GM23338 (cell line): Measurements from ENCODE around the gene CCDC188. TPM values are rescaled to one million over a fixed set of nuclear protein-coding genes. Genes with fewer than 3 reads are reported as not detected.

Experiments
- ATAC-seq: fragments of 200-7000 bp; cut with Tn5 transposase; 3 replicates; pipeline ENCODE4 v1.9.1; 2020
- DNase-seq: peaks from one replicate; pipeline ENCODE4 v3.0.0-alpha.2; 2015; ENCODE audit warnings: low spot score
- H2AFZ ChIP-seq: fragments of 200-600 bp; sonication (generic); 2 replicates; pipeline ENCODE4 v1.8.0; 2016; ENCODE audit warnings: antibody characterized with exemption, mild to moderate bottlenecking, moderate library complexity
- H3F3A ChIP-seq: fragments of 200-600 bp; sonication (generic); replicated peaks from 2 replicates; pipeline ENCODE4 v1.8.0; 2017; ENCODE audit warnings: antibody characterized with exemption, mixed run types, low read depth
- H3K27ac ChIP-seq: fragments of 200-600 bp; sonication (generic); 2 replicates; pipeline ENCODE4 v1.6.1; 2016; ENCODE audit warnings: low read depth
- H3K27me3 ChIP-seq: fragments of 200-600 bp; sonication (generic); 2 replicates; pipeline ENCODE4 v1.8.0; 2016; ENCODE audit warnings: mild to moderate bottlenecking, mixed run types, moderate library complexity; ENCODE audit not compliant: insufficient read depth
- H3K36me3 ChIP-seq: fragments of 200-600 bp; sonication (generic); 2 replicates; pipeline ENCODE4 v1.8.0; 2016; ENCODE audit warnings: mild to moderate bottlenecking; ENCODE audit not compliant: insufficient read depth
- H3K4me1 ChIP-seq: fragments of 200-600 bp; sonication (generic); 2 replicates; pipeline ENCODE4 v1.8.0; 2016; ENCODE audit warnings: mild to moderate bottlenecking, moderate library complexity; ENCODE audit not compliant: insufficient read depth
- H3K4me2 ChIP-seq: fragments of 200-600 bp; sonication (generic); 2 replicates; pipeline ENCODE4 v1.7.1; 2017; ENCODE audit warnings: mixed run types
- H3K4me3 ChIP-seq: fragments of 200-600 bp; sonication (generic); 2 replicates; pipeline ENCODE4 v1.6.1; 2016; ENCODE audit warnings: mixed run types
- H3K79me2 ChIP-seq: fragments of 200-600 bp; sonication (generic); replicated peaks from 2 replicates; pipeline ENCODE4 v1.8.0; 2017; ENCODE audit warnings: mild to moderate bottlenecking; ENCODE audit not compliant: insufficient read depth
- H3K9me2 ChIP-seq: fragments of 200-600 bp; sonication (generic); 2 replicates; pipeline ENCODE4 v1.8.0; 2017; ENCODE audit not compliant: insufficient read depth
- H4K20me1 ChIP-seq: fragments of 200-600 bp; sonication (generic); replicated peaks from 2 replicates; pipeline ENCODE4 v1.8.0; 2017; ENCODE audit warnings: mild to moderate bottlenecking; ENCODE audit not compliant: insufficient read depth
- H3K27ac Mint-ChIP-seq: 2 replicates; pipeline ENCODE4 v1.8.0; 2020; ENCODE audit warnings: inconsistent platforms, mild to moderate bottlenecking, moderate library complexity, mixed read lengths
- H3K27me3 Mint-ChIP-seq: 3 replicates; pipeline ENCODE4 v1.8.0; 2022; ENCODE audit warnings: low read depth, mild to moderate bottlenecking, moderate library complexity, mixed read lengths, inconsistent platforms; ENCODE audit not compliant: insufficient read depth, poor library complexity
- H3K36me3 Mint-ChIP-seq: 3 replicates; pipeline ENCODE4 v1.8.0; 2021; ENCODE audit warnings: low read depth, mild to moderate bottlenecking, inconsistent platforms, moderate library complexity, mixed read lengths
- H3K4me1 Mint-ChIP-seq: 3 replicates; pipeline ENCODE4 v1.8.0; 2020; ENCODE audit warnings: mild to moderate bottlenecking, inconsistent platforms, mixed read lengths
- H3K4me3 Mint-ChIP-seq: 3 replicates; pipeline ENCODE4 v1.8.0; 2021; ENCODE audit warnings: moderate library complexity, mild to moderate bottlenecking, inconsistent platforms, mixed read lengths
- H3K9me3 Mint-ChIP-seq: 3 replicates; pipeline ENCODE4 v1.8.0; 2020; ENCODE audit warnings: moderate library complexity, mild to moderate bottlenecking, inconsistent platforms, mixed read lengths
- CREB1 ChIP-seq: fragments of 250-450 bp; sonication (Bioruptor Pico); IDR thresholded peaks from 2 replicates; pipeline ENCODE4 v1.5.0; 2020; ENCODE audit warnings: low read depth, mild to moderate bottlenecking, moderate library complexity
- CTCF ChIP-seq, 2 experiments: fragments of 200-600 bp in 1 of 2; sonication (generic) in 1 of 2; conservative IDR thresholded peaks; 2 replicates each; pipeline versions ENCODE4 v1.5.1 to v1.6.1; 2016 to 2017; ENCODE audit warnings: antibody characterized with exemption in 2 of 2, low read depth in 2 of 2, mild to moderate bottlenecking in 2 of 2, moderate library complexity in 1 of 2
- ETS1 ChIP-seq: IDR thresholded peaks from 2 replicates; pipeline ENCODE4 v1.6.1; 2016; ENCODE audit warnings: antibody characterized with exemption
- EZH2 ChIP-seq: fragments of 200-600 bp; sonication (generic); IDR thresholded peaks from one replicate; pipeline ENCODE4 v1.8.0; 2017; ENCODE audit warnings: antibody characterized with exemption, mild to moderate bottlenecking, low read depth; ENCODE audit not compliant: unreplicated experiment
- EZH2phosphoT487 ChIP-seq: fragments of 200-600 bp; sonication (generic); IDR thresholded peaks from one replicate; pipeline ENCODE4 v1.8.1; 2018; ENCODE audit warnings: antibody characterized with exemption; ENCODE audit not compliant: unreplicated experiment
- JUNB ChIP-seq: IDR thresholded peaks from one replicate; pipeline ENCODE4 v1.6.1; 2016; ENCODE audit warnings: antibody characterized with exemption; ENCODE audit not compliant: unreplicated experiment
- NANOG ChIP-seq: IDR thresholded peaks from 2 replicates; pipeline ENCODE4 v1.6.1; 2016; ENCODE audit warnings: antibody characterized with exemption, borderline replicate concordance
- POLR2AphosphoS5 ChIP-seq: IDR thresholded peaks from 2 replicates; pipeline ENCODE4 v1.6.1; 2016; ENCODE audit warnings: antibody characterized with exemption, low read depth
- REST ChIP-seq: IDR thresholded peaks from one replicate; pipeline ENCODE4 v1.6.1; 2018; ENCODE audit warnings: antibody characterized with exemption; ENCODE audit not compliant: unreplicated experiment
- STAT1 ChIP-seq: IDR thresholded peaks from one replicate; pipeline ENCODE4 v1.6.1; 2016; ENCODE audit warnings: antibody characterized with exemption; ENCODE audit not compliant: unreplicated experiment
- ZNF114 ChIP-seq: fragments of 250-450 bp; sonication (Bioruptor Pico); IDR thresholded peaks from 2 replicates; pipeline ENCODE4 v1.5.0; 2020; ENCODE audit warnings: mild to moderate bottlenecking, moderate library complexity
- ZNF331 ChIP-seq: fragments of 250-450 bp; sonication (Bioruptor Pico); IDR thresholded peaks from 2 replicates; pipeline ENCODE4 v1.5.0; 2020; ENCODE audit warnings: low read depth, mild to moderate bottlenecking, moderate library complexity
- ZNF462 ChIP-seq: fragments of 250-450 bp; sonication (Bioruptor Pico); IDR thresholded peaks from 2 replicates; pipeline ENCODE4 v1.5.0; 2020; ENCODE audit warnings: mild to moderate bottlenecking, moderate library complexity
- polyA plus RNA-seq: library from polyadenylated mRNA; unstranded; fragments of >200 nt; fragmentation: Nextera tagmentation; extraction: Ambion mirVana; gene quantifications from 2 replicates; pipeline ENCODE4 v1.2.1, GENCODE V29; 2016
- total RNA-seq: library from RNA; depleted of rRNA; stranded (reverse); fragments of >200 nt; shearing (Covaris generic); gene quantifications from 2 replicates; pipeline ENCODE4 v1.2.3, GENCODE V29; 2014

CCDC188 gene
- total and polyA plus RNA-seq, 2 experiments from 2014 or later, result not detected

- no peaks in the 10 kb centered on the region for H3K79me2 ChIP-seq
- no peak overlapping the region for H3K4me3 ChIP-seq
- Mint-ChIP-seq H3K9me3 (no peaks in the 10 kb centered on the region), H3K4me3 (no peak overlapping the region), H3K27me3 (peaks cover 4% of the 10 kb centered on the region), H3K36me3 (no peaks in the 10 kb centered on the region), H3K27ac (no peak overlapping the region), H3K4me1 (no peaks in the 10 kb centered on the region)
- H2AFZ ChIP-seq, result no peak overlapping the region
- no peaks in the 10 kb centered on the region for H3K4me1 ChIP-seq
- no peaks in the 10 kb centered on the region for H3K9me2 ChIP-seq
- H3K27me3 ChIP-seq, result no peaks in the 10 kb centered on the region
- H3K4me2 ChIP-seq, result no peak overlapping the region
- DNase-seq, result no peak
- no peak for ATAC-seq
- H3K27ac ChIP-seq, result no peak overlapping the region
- H3F3A ChIP-seq, result no peaks in the 10 kb centered on the region
- no peaks in the 10 kb centered on the region for H3K36me3 ChIP-seq
- H4K20me1 ChIP-seq, result no peaks in the 10 kb centered on the region
- TF ChIP-seq EZH2 (no peak), ZNF462 (CRISPR knock-in tag) (no peak), NANOG (no peak), EZH2phosphoT487 (no peak), POLR2AphosphoS5 (no peak), ZNF114 (CRISPR knock-in tag) (no peak), CREB1 (no peak), ZNF331 (CRISPR knock-in tag) (no peak), CTCF (conservative IDR thresholded peaks at IDR 0.05; ENCODE audit: low read depth in 2 of 2) (no peak), STAT1 (no peak), ETS1 (no peak), REST (no peak), JUNB (no peak)
These were observed 2.4 kb downstream of the CCDC188 start for GRCh38 chr22:20148414-20148813.
